HG03060 (cell line): ENCODE results near the gene FSTL4.
"Not testable (repeated sequence)": the region's sequence is repeated elsewhere in the genome, so short reads cannot be mapped to it uniquely, and the experiment has no call there.

Experiments
- ATAC-seq: cut with Tn5 transposase; IDR thresholded peaks from one replicate; pipeline ENCODE4 v1.9.1; 2021; ENCODE audit warnings: low read depth, moderate number of reproducible peaks; ENCODE audit not compliant: unreplicated experiment

FSTL4 gene

GRCh38 chr5:133409210-133409674 is 203.1 kb downstream of the FSTL4 start:
- ATAC-seq: no peak

GRCh38 chr5:133408322-133408721 is 204.0 kb downstream of the FSTL4 start:
- no peak for ATAC-seq

GRCh38 chr5:133406977-133407632 is 205.2 kb downstream of the FSTL4 start:
- ATAC-seq: no peak

GRCh38 chr5:133406208-133406976 is 205.9 kb downstream of the FSTL4 start:
- ATAC-seq: no peak

GRCh38 chr5:133405275-133406034 is 206.9 kb downstream of the FSTL4 start:
- no peak for ATAC-seq

- ATAC-seq: no peak
Measured at GRCh38 chr5:133404724-133405123, 207.6 kb downstream of the FSTL4 start.

- ATAC-seq: no peak
Measured at GRCh38 chr5:133403741-133404364, 208.5 kb downstream of the FSTL4 start.

GRCh38 chr5:133402775-133403174 is 209.6 kb downstream of the FSTL4 start:
- ATAC-seq: no peak

- no peak for ATAC-seq
Measured at GRCh38 chr5:133401731-133402347, 210.5 kb downstream of the FSTL4 start.

- no peak for ATAC-seq
Measured at GRCh38 chr5:133400831-133401351, 211.4 kb downstream of the FSTL4 start.

- no peak for ATAC-seq
Measured at GRCh38 chr5:133400120-133400519, 212.2 kb downstream of the FSTL4 start.

GRCh38 chr5:133399247-133399891 is 213.0 kb downstream of the FSTL4 start:
- no peak for ATAC-seq

- ATAC-seq: no peak
Measured at GRCh38 chr5:133398646-133399101, 213.7 kb downstream of the FSTL4 start.

- ATAC-seq: no peak
Measured at GRCh38 chr5:133397990-133398645, 214.2 kb downstream of the FSTL4 start.

GRCh38 chr5:133397348-133397747 is 215.0 kb downstream of the FSTL4 start:
- ATAC-seq: no peak

GRCh38 chr5:133396814-133397213 is 215.5 kb downstream of the FSTL4 start:
- no peak for ATAC-seq

GRCh38 chr5:133396187-133396741 is 216.1 kb downstream of the FSTL4 start:
- no peak for ATAC-seq

- ATAC-seq: not testable (repeated sequence)
Measured at GRCh38 chr5:133395207-133395606, 217.1 kb downstream of the FSTL4 start.

- ATAC-seq: not testable (repeated sequence)
Measured at GRCh38 chr5:133394477-133394817, 217.9 kb downstream of the FSTL4 start.
